GM18951 (cell line): ENCODE results near the gene TRIM13.
A peak's percentile ranks its signal among the peaks of the same experiment; 100 is the strongest.

Source experiments
- POLR2A ChIP-seq: IDR thresholded peaks from 4 replicates; pipeline ENCODE4 v1.6.1; 2011; ENCODE audit warnings: mild to moderate bottlenecking; ENCODE audit not compliant: insufficient read length, insufficient read depth; ENCODE audit errors: extremely low read depth
- in situ Hi-C: fragments of 300-500 bp; cut with MboI; formaldehyde crosslinking; loops from one replicate; pipeline ENCODE4 v1.12.0; 2022; ENCODE audit warnings: low sequenced_read_pairs, mixed read lengths, inconsistent platforms; ENCODE audit not compliant: unreplicated experiment

The TRIM13 gene

GRCh38 chr13:49977992-49978391, 18.9 kb upstream of the TRIM13 start:
- in situ Hi-C loops, result loop anchor here (25.0 kb wide), 3 partner anchors 834 to 1084 kb away; partner anchors contain the start of gene RNASEH2B
- no peak for TF ChIP-seq POLR2A

GRCh38 chr13:49980266-49980665, 16.6 kb upstream of the TRIM13 start:
- no peak for TF ChIP-seq POLR2A
- in situ Hi-C loops, result loop anchor here (25.0 kb wide), 3 partner anchors 832 to 1082 kb away; partner anchors contain the start of gene RNASEH2B

GRCh38 chr13:49985129-49985528, 11.7 kb upstream of the TRIM13 start:
- no peak for TF ChIP-seq POLR2A
- in situ Hi-C loops, result loop anchor here (25.0 kb wide), 3 partner anchors 827 to 1077 kb away; partner anchors contain the start of gene RNASEH2B

- in situ Hi-C loops, result loop anchor here (25.0 kb wide), 3 partner anchors 826 to 1076 kb away; partner anchors contain the start of gene RNASEH2B
- no peak for TF ChIP-seq POLR2A
These were observed 10.4 kb upstream of the TRIM13 start for GRCh38 chr13:49986471-49986870.

- in situ Hi-C loops, result loop anchor here (25.0 kb wide), 3 partner anchors 822 to 1072 kb away; partner anchors contain the start of gene RNASEH2B
These were observed 6.2 kb upstream of the TRIM13 start for GRCh38 chr13:49990612-49991011.

- in situ Hi-C loops, result loop anchor here (25.0 kb wide), 3 partner anchors 819 to 1069 kb away; partner anchors contain the start of gene RNASEH2B
- no peak for TF ChIP-seq POLR2A
These were observed 3.7 kb upstream of the TRIM13 start for GRCh38 chr13:49993111-49993510.

GRCh38 chr13:49993666-49994065, 3.2 kb upstream of the TRIM13 start:
- TF ChIP-seq POLR2A, result no peak
- in situ Hi-C loops, result loop anchor here (25.0 kb wide), 3 partner anchors 819 to 1069 kb away; partner anchors contain the start of gene RNASEH2B

GRCh38 chr13:49995625-49996101, 1.2 kb upstream of the TRIM13 start:
- in situ Hi-C loops, result loop anchor here (25.0 kb wide), 3 partner anchors 817 to 1067 kb away; partner anchors contain the start of gene RNASEH2B
- TF ChIP-seq POLR2A, result no peak

- in situ Hi-C loops, result loop anchor here (25.0 kb wide), 3 partner anchors 816 to 1066 kb away; partner anchors contain the start of gene RNASEH2B
- TF ChIP-seq POLR2A, result peak; percentile 80
These were observed 504 bp upstream of the TRIM13 start for GRCh38 chr13:49996161-49996915.

GRCh38 chr13:49997955-49998354, 1.1 kb downstream of the TRIM13 start:
- TF ChIP-seq POLR2A, result no peak
- in situ Hi-C loops, result loop anchor here (25.0 kb wide), 3 partner anchors 814 to 1064 kb away; partner anchors contain the start of gene RNASEH2B

GRCh38 chr13:49998714-49999624, 2.1 kb downstream of the TRIM13 start:
- no peak for TF ChIP-seq POLR2A
- in situ Hi-C loops, result loop anchor here (25.0 kb wide), 3 partner anchors 813 to 1063 kb away; partner anchors contain the start of gene RNASEH2B

GRCh38 chr13:50001287-50001686, 4.4 kb downstream of the TRIM13 start:
- in situ Hi-C loops, result no loop called here
- TF ChIP-seq POLR2A, result no peak

- no peak for TF ChIP-seq POLR2A
- in situ Hi-C loops, result no loop called here
These were observed 9.7 kb downstream of the TRIM13 start for GRCh38 chr13:50006426-50007135.
